RWPE2 (cell line): Measurements from ENCODE around the gene RPN2.
A peak's percentile ranks its signal among the peaks of the same experiment; 100 is the strongest.

ENCODE experiments used
- ATAC-seq: fragments of 200-7000 bp; cut with Tn5 transposase; 3 replicates; pipeline ENCODE4 v1.9.1; 2021; ENCODE audit warnings: low read depth
- DNase-seq: peaks from one replicate; pipeline ENCODE4 v3.0.0-alpha.2; 2020; ENCODE audit warnings: low spot score
- H3K27ac ChIP-seq: fragments of 450-650 bp; 2 replicates; pipeline ENCODE4 v1.5.1; 2017; ENCODE audit warnings: mild to moderate bottlenecking; ENCODE audit not compliant: poor library complexity, severe bottlenecking
- H3K27me3 ChIP-seq: fragments of 250-450 bp; sonication (Bioruptor Pico); 2 replicates; pipeline ENCODE4 v1.5.1; 2021; ENCODE audit warnings: mild to moderate bottlenecking, moderate library complexity; ENCODE audit not compliant: insufficient read depth, poor library complexity, severe bottlenecking
- H3K36me3 ChIP-seq: fragments of 250-450 bp; sonication (Bioruptor Pico); 2 replicates; pipeline ENCODE4 v1.5.1; 2020; ENCODE audit warnings: low read depth, mild to moderate bottlenecking, moderate library complexity
- H3K4me1 ChIP-seq: fragments of 250-450 bp; sonication (Bioruptor Pico); 2 replicates; pipeline ENCODE4 v1.5.1; 2021; ENCODE audit warnings: mild to moderate bottlenecking, moderate library complexity; ENCODE audit not compliant: insufficient read depth, poor library complexity, severe bottlenecking
- H3K4me3 ChIP-seq: fragments of 250-450 bp; sonication (Bioruptor Pico); 2 replicates; pipeline ENCODE4 v1.5.1; 2021; ENCODE audit warnings: mild to moderate bottlenecking, moderate library complexity; ENCODE audit not compliant: severe bottlenecking
- H3K9me3 ChIP-seq: fragments of 250-450 bp; sonication (Bioruptor Pico); 2 replicates; pipeline ENCODE4 v1.5.1; 2021; ENCODE audit warnings: mild to moderate bottlenecking, moderate library complexity; ENCODE audit not compliant: severe bottlenecking
- CTCF ChIP-seq: fragments of 450-650 bp; IDR thresholded peaks from one replicate; pipeline ENCODE4 v1.5.1; 2017; ENCODE audit warnings: mild to moderate bottlenecking, moderate library complexity; ENCODE audit not compliant: poor library complexity, severe bottlenecking

The RPN2 gene

GRCh38 chr20:37284691-37285161 lies 105.6 kb downstream of the RPN2 start:
- H3K27ac ChIP-seq: no peak overlapping the region
- no peaks in the 10 kb centered on the region for H3K9me3 ChIP-seq
- no peak overlapping the region for H3K4me3 ChIP-seq
- no peaks in the 10 kb centered on the region for H3K36me3 ChIP-seq
- H3K27me3 ChIP-seq: no peaks in the 10 kb centered on the region
- TF ChIP-seq CTCF: no peak
- peaks cover 9% of the 10 kb centered on the region for H3K4me1 ChIP-seq
- DNase-seq (no peak), ATAC-seq (no peak)

- no peaks in the 10 kb centered on the region for H3K9me3 ChIP-seq
- peaks cover 5% of the 10 kb centered on the region for H3K36me3 ChIP-seq
- no peak for TF ChIP-seq CTCF
- H3K4me1 ChIP-seq: peaks cover 12% of the 10 kb centered on the region
- no peak overlapping the region for H3K27ac ChIP-seq
- H3K4me3 ChIP-seq: no peak overlapping the region
- no peak for ATAC-seq
- DNase-seq: peak; percentile 69
- H3K27me3 ChIP-seq: no peaks in the 10 kb centered on the region
Observed at GRCh38 chr20:37285664-37286374, 106.7 kb downstream of the RPN2 start.

- DNase-seq: peak; percentile 73
- Histone ChIP-seq H3K27ac (peak overlapping the region; percentile 97), H3K9me3 (no peaks in the 10 kb centered on the region), H3K4me1 (peaks cover 23% of the 10 kb centered on the region), H3K36me3 (peaks cover 27% of the 10 kb centered on the region), H3K4me3 (no peak overlapping the region), H3K27me3 (no peaks in the 10 kb centered on the region)
- ATAC-seq: no peak
- no peak for TF ChIP-seq CTCF
Observed at GRCh38 chr20:37288091-37288490, 109.0 kb downstream of the RPN2 start.

GRCh38 chr20:37290158-37290810 lies 111.2 kb downstream of the RPN2 start:
- TF ChIP-seq CTCF: no peak
- H3K36me3 ChIP-seq: peaks cover 40% of the 10 kb centered on the region
- H3K27ac ChIP-seq: peak overlapping the region; percentile 97
- DNase-seq (no peak), ATAC-seq (no peak)
- H3K4me3 ChIP-seq: peak overlapping the region; percentile 87
- H3K9me3 ChIP-seq: no peaks in the 10 kb centered on the region
- no peaks in the 10 kb centered on the region for H3K27me3 ChIP-seq
- H3K4me1 ChIP-seq: peaks cover 39% of the 10 kb centered on the region
